Measurements from ENCODE around the gene PPP1R9B.

The PPP1R9B gene

DNA sequence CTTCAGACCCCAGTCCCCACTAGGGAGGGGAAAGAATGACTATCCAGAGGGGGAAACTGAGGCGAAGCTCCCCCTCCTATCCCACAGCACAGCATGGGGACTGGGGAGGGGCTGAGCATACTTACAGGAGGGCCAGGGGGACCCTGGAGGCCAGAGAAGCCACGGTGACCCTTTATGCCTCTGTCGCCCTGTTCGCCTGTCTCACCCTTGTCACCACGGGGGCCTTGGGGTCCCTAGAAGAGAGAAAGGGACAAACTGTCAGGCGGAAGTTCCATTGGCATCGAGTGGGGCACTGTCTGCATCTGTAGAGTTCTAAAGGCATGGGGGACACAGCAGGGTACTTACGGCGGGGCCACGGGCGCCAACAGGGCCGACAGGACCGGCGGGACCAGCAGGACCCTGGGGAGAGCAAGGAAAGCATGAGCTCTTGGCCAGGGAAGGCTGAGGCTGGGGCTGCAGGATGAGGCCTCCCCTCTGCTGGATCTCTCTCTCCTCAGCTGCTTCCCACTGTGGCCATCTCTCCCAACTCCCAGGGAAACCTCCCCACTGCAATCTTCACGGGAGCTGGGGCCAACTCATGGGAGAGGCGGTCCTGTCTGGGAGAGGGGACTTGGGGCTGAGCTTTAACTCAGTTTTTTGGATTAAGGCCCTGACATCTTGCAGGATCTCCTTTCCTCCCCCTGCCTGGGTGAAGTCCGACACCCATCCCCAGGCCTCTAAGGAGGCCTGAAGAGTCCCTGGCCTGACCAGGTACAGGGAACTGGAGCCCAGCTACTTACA is 37.5 kb upstream of the PPP1R9B start:
- no peak for DNase-seq

DNA sequence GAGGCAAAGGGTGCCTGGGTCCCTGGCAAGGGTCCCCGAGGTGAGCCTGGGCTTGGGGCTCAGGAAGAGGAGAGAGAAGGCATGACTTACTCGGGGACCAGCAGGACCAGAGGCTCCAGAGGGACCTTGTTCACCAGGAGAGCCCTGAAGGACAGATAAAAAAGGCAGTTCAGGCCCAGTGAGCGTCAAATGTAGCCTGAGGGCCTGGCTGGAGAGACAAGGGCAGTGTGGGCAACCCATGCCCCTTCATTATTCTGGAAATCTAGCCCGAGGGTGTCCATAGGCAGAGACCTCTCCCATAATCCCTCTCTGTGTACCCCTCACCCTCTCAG is 36.9 kb upstream of the PPP1R9B start:
- no peak for DNase-seq

DNA sequence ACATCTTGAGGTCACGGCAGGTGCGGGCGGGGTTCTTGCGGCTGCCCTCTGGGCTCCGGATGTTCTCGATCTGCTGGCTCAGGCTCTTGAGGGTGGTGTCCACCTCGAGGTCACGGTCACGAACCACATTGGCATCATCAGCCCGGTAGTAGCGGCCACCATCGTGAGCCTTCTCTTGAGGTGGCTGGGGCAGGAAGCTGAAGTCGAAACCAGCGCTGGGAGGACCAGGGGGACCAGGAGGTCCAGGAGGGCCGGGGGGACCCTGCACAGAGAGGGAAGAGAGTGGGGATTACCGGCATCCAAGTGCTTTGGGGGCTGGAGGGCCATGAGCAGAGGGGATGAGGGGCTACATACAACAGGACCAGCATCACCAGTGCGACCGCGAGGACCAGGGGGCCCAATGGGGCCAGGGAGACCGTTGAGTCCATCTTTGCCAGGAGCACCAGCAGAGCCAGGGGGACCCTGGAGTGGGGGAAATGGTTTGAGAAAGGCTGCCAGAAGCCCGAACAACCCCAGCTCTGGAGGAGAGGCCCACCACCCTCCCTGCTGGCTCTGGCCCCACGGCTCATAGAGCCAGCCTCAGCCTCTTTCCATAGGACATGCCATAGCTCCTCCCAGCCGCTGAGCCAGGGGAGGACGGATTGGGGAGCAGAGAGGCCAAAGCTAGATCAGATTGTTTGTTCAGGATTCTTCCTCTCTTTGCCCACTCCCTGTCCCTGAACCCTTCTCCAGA is 36.4 kb upstream of the PPP1R9B start:
- DNase-seq, result no peak

DNA sequence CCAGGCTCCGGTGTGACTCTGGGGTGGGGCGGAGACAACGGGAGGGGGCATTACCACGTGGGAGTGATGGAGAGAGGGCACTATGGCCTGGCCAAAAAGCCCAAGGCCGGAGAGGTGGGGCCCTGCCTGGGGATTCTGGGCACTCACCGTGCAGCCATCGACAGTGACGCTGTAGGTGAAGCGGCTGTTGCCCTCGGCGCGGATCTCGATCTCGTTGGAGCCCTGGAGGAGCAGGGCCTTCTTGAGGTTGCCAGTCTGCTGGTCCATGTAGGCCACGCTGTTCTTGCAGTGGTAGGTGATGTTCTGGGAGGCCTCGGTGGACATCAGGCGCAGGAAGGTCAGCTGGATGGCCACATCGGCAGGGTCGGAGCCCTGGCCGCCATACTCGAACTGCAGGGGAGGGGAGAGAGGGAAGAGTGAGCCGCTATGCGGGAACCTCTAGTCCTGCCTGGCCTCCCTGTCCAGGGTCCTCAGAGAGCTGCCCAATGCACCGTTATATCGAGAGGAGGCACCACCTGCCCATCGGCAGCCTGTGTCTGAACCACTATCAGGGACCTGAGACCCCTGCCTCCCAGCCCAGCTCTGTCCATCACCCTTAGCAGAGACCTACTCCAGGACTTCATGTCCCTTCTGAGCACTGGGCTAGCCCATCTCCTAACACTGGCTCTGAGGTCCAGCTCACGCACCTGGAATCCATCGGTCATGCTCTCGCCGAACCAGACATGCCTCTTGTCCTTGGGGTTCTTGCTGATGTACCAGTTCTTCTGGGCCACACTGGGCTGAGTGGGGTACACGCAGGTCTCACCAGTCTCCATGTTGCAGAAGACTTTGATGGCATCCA is 35.4 kb upstream of the PPP1R9B start:
- no peak for DNase-seq

DNA sequence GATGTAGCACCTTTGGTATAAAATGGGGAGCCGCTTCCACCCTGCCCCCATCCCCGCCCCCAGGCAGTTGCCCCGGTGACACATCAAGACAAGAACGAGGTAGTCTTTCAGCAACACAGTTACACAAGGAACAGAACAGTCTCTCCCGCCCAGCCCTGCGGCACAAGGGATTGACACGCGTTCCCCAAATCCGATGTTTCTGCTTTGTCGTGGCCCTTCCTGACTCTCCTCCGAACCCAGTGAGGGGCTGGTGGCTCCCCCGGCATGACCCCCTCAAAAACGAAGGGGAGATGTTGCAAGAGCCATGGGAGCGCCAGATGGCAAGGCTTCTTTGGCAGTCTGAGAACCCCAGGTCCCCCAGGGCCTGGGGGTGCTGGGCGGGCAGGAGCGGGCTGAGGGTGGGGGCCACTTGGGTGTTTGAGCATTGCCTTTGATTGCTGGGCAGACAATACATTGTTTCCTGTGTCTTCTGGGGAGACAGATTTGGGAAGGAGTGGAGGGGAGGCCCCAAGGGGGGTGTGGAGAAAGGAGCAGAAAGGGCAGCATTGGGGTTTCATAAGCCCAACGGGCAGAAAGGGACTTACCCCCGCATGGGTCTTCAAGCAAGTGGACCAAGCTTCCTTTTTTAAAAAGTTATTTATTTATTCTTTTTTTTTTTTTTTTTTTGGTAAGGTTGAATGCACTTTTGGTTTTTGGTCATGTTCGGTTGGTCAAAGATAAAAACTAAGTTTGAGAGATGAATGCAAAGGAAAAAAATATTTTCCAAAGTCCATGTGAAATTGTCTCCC is 34.3 kb upstream of the PPP1R9B start:
- DNase-seq, result no peak

DNA sequence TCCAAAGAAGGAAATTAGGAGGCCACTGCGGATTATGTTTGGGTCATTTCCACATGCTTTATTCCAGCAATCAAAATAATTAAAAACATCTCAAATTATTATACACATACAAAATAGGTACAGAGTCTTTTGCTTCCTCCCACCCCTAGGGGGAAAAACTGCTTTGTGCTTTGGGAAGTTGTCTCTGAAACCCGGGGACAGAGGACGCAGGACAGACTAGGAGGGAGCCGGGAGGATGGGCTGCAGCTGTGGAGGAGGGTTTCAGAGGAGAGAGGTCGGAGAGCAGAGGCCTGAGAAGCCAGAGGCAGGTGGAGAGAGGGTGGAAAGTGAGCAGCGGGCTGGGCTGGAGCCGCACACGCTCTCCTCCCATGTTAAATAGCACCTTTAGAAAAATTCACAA is 33.6 kb upstream of the PPP1R9B start:
- no peak for DNase-seq

DNA sequence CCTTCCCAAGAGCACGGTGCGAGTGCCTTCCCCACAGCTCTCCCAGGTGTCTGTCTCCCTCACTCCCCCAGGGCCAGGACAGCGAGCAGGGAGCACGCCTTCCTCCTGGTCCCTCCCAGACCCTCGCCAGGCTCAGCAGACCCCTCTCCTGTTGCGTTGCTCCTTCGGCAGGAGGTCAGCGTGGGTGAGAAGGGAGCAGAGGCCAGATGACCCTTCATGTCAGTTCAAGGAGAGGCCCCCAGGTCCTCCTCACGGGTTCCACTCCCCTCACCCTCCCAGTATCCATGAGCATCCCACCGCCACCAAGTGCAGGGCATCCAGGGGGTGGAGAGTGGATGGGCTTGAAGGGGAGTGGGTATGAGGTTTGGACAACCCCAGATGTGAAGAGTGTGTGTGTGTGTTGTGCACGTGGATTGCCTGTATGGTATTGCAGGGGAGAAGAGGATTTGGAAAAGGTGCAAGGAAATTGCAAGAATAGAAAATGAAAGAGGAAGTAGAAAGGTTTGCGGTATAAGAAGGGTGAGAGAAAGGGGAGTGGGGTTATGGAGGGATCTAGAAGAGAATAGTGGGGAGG is 33.0 kb upstream of the PPP1R9B start:
- DNase-seq, result no peak

DNA sequence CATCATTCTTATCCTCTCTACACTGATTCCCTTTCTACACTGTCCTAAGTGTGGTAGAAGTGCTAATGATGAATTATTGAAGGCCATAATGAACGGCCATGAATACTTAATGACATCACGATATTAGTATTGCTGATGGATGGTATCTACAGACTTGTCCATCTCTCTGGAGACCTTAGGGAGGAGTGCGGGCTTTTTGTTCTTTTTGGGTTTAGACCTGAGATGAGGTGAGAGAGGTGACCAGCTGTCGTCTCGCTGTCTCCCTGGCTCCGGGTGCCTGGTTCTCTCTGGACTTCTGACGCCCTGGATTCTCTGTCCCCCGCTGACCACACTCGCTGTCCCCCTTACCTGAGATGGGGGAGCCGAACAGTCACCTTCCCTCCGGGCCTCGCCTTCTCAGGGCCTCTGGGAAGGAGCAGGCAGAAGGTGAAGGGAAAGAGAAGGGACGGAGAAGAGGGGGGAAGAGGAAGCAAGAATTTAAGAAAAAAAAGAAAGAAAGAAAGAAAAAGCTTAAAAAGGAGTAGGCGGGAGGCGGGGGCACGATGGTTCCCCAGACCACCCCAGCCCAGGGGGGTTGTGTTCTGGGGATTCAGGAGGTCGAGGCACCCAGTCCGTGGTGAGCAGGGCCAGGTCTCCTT is 32.4 kb upstream of the PPP1R9B start:
- no peak for DNase-seq

DNA sequence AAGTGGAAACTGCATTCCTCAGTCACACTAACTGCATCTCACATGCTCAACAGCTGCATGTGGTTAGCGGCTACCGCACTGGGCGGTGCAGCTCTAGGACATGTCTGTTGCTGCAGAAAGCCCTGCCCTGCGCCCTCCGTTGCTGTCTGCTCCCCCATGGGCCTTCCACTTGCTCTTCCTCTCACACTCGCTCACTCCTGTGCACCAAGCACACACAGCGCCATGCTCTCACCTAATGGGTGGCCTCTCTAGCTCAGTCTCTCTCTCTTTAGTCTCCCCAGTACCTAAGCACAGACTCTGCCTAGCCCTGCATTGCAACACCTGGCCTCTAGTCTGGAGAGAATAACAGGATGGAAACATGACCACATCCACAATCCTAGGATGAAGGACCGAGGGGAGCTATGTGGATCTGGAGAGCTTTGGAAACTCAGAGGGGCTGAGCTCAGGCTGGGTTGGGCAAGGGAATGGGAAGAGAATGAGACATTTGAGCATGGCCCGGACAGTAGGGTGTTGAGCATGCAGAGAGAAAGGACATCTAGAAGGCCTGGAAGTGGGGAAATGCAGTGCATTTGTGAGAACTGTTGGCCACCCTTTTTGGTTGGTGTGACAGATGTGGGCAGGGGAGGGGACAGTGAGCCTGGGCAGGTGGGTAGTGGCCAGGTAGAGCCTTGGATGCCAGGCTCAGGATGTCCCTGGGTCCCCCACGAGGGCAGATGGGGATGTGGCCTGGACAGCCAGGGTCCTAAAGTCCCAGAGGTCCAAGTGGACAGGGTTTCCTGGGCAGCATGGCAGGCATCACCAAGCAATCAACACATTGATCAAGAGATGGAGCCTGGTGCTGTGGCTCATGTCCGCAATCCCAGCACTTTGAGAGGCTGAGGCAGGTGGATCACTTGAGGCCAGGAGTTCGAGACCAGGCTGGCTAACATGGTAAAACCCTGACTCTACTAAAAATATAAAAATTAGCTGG is 31.4 kb upstream of the PPP1R9B start:
- no peak for DNase-seq

DNA sequence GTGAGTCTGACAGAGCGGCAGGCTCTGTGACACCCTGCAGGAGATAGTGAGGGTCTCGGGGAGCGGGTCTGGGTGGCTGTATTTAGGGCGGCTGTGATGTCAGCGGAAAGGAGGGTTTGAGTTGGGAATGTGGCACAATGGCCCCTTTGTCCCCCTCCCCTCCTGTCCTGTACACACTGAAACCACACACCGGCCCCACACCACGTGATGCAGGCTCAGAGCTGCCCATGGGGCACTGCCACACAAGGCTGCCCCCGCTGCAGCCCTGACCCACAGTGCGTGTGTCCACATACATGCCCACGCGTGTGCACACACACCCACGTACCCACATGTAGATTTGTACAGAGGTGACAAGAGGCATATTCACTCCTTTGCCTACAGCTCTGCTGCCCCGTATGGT is 30.7 kb upstream of the PPP1R9B start:
- no peak for DNase-seq

DNA sequence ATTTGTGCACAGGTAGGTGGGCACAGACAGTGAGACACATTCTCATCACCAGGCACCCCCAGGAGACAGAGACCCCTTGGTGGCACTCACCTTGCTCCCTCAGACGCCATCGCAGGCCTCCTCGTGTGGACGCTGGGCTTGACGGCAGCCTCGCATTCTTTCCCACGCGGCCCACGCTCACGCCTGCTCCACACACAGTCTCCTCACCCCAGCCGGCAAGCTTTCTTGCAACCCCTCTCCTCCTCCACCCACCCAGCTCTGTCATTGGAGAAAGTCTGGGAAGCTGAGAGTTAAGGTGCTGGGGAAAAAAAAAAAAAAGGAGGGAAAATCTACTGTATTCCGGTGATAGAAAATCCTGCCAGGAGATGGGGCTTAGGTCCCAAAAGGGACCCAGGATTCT is 30.1 kb upstream of the PPP1R9B start:
- DNase-seq, result no peak

DNA sequence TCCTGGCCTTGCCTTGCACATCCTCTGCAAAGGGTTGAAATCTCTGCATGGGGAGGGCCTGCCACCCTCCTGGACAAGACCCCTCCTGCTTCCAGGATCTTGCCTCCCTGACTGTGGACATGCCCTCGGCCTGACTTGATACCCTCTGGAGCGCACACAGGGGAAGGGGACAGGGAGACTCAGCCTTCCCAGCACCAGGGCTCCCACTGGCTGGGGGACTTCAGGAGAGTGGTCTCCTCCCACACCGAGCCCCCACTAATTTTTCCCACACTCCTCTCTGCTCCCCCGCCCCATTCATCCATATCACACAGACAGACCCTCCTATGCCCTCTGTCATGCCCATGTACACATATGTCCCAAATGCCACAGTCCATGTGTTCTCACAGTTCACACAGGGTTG is 29.6 kb upstream of the PPP1R9B start:
- DNase-seq, result no peak

DNA sequence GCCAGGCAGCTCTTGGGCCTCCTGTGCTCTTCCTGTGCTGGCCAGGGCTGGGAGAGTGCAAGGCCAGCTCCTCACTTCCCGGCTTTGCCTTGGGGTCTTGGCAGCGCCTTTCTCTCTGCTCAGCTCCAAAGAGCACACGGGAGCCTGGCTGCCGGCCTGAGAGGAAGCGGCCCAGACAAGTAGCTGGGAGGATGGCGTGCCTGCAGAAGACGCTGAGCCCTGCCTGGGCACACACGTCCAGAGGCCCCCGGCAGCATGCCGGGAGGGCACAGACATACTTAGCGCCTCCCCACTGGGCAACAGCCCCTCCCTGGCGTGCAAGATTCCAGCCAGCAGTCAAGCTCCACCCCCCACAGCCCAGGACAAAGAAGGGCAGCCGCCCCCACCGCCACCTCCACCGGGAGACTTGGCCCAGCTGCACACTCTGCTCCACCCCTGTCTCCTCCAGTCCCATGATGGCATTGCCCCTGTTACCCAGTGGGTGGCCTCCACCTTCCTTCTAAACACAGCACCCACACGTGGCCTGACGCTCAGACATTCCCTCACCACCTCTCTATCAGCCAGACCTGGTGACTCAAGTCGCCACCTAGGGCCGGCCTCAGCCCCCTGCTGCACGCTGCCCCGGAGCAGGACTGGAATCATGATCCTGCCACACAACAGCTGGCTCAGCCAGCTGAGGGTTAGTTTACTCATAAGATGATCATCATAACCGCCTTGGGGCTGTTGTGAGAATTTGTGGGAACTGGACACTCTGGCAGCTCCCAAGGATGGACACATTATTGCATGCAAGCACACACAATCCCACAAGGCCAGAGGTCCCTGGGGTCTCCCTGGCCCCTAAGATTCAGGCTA is 27.7 kb upstream of the PPP1R9B start:
- peak; percentile 41 to 43 for DNase-seq

DNA sequence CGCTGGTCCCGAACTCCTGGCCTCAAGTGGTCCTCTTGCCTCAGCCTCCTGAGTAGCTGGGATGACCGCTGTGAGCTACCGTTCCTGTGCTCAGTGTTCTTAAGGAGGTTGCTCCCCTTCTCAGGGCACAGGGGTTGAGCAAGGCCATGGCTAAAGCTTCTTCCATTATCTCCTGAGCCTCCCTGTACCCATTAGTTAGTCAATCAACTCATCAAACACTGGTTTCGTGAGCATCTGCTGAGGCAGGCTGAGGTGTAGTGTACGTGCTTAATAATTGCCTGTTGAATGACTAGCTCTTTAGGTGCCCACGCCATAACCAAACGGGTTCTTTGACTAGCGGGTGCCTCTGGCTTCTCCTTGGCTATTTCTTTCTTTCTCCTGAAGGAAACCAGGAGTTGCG is 27.0 kb upstream of the PPP1R9B start:
- DNase-seq, result no peak

DNA sequence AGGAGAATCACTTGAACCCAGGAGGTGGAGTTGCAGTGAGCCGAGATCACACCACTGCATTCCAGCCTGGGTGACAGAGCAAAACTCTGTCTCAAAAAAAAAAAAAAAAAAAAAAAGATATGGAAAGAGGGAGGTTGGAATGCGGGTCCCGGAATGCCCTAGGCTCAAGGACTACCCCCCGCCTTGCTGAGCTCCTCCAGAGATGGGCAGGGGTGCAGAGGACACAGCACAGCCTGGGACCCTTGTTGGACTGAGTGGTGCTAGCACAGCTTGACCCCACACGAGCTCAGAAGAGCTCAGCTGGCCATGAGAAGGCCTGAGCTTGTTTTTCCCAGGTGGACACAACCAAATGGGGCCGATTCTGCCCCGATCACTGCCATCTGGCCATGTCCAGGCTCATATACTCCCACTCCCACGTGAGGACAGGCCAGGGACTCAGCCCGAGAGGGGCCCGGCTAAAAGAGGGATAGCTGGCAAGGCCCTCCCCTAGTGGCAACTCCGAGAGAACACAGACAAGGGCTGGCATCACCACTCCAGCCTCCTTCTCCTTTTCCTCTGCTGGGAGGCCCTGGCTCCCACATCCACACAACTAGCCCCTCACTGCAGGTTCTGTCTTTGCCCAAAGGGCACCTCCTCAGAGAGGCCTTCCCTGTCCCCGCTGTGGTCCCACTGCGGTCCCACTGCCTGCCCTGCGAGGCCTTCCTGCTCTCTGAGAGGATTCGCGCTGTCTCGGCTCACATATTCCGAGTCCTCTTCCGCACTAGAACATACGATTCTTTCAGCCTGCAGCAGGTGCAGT is 26.3 kb upstream of the PPP1R9B start:
- no peak for DNase-seq

DNA sequence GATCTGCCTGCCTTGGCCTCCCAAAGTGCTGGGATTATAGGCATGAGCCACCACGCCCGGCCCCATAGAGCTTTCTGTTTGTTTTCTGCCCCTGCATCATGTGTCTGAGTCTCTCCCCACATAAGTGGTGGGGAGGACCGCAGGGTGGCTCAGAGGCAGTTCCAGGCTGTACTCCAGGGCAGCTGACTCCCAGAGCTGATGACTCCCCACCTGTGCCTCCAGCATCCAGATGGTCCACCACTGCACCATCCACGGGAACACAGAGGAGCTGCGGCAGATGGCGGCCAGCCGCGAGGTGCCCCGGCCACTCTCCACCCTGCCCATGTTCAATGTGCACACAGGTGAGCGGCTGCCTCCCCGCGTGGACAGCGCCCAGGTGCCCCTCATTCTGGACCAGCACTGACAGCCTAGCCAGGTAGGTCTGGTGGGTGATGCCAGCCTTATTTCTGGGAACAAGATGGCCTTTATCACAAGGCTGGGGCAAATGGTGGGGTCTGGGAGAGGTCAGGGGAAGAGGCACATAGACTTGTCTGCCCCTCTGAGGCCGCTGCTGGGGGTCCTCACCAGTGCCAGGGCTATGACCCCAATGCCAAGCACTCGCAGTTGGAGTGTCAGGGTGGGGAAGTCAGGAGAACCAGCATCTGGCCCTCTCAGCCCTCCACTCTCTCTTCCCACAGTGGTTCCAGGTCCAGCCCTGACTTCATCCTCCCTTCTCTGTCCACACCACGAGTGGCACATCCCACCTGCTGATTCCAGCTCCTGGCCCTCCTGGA is 24.7 kb upstream of the PPP1R9B start:
- no peak for DNase-seq

DNA sequence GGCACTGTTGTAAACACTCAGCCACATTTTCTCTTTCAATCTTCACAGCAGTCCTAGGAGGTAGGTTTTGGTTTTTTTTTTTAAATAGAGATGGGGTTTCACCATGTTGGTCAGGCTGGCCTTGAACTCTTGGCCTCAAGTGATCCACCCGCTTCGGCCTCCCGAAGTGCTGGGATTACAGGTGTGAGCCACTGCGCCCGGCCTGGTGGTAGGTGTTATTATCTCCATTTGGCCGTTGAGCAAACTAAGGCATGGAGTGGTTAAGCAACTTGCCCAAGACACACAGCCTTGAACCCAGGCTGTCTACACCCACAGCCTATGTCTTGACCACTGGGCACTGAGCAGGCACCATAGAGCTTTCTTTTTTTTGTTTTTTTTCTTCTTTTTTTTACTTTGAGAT is 24.0 kb upstream of the PPP1R9B start:
- no peak for DNase-seq

DNA sequence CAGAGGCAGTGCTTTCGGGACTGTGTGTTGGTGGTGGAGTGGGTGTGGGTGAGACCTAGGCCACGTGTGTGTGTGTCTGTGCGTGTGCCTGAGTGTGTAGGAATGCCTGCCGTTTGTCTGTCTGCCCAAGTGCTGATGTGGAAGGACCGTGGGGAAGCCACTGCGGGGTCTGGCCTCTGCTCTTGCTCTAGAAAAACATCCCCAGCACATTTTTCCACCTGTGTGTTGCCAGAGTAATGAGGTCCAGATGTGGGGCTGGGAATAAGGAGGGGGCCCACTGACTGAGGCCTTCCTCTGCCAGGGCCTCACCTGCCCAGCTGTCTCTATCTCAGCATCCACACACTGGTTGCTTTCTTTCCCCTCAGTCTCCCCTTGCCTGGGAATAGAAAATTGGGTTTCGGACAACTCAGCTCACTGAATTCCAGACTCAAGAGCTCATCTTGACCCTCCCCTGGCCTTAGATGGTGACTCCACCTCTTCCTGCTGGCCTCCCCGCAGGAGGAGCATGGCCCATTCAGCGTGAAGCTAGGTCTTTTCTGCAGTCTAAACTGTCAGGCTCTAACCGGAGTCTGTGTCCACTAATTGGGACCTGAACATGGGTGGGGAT is 23.0 kb upstream of the PPP1R9B start:
- DNase-seq, result no peak

Measured in activated CD4-positive, alpha-beta T cell treated with anti-CD3 and anti-CD28 coated beads, Interleukin-2, amount 50 U/mL, for 4 hours (primary cell).